Measurements from ENCODE around the gene ZBTB24.

ZBTB24 gene

DNA sequence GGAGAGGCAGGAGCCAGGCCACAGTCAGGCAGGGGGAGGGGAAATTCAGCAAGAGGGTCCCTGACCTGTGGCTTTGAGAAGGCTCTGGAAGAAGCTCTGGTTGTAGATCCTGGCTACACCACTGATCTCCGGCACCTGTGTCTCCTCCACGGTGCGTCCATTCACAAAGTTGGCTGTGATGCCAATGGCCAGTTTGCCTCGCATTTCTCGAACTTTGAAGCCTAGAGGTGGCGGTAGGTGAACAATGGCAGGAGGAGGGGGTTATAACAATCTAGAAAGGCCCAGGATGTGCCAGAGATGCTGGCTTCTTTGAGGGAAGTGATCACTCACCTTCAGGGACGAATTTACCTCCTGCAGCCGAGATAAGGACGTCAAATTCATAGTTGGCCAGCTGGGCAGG, 30.8 kb downstream of the ZBTB24 start:
- TF ChIP-seq MYC (IDR thresholded peaks at IDR 0.05; ENCODE audit: low read depth, low read length): no peak
- TF ChIP-seq, protein P1, sequence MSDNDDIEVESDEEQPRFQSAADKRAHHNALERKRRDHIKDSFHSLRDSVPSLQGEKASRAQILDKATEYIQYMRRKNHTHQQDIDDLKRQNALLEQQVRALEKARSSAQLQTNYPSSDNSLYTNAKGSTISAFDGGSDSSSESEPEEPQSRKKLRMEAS (IDR thresholded peaks at IDR 0.05; ENCODE audit: low read depth, low read length): no peak
- TF ChIP-seq, protein P2, sequence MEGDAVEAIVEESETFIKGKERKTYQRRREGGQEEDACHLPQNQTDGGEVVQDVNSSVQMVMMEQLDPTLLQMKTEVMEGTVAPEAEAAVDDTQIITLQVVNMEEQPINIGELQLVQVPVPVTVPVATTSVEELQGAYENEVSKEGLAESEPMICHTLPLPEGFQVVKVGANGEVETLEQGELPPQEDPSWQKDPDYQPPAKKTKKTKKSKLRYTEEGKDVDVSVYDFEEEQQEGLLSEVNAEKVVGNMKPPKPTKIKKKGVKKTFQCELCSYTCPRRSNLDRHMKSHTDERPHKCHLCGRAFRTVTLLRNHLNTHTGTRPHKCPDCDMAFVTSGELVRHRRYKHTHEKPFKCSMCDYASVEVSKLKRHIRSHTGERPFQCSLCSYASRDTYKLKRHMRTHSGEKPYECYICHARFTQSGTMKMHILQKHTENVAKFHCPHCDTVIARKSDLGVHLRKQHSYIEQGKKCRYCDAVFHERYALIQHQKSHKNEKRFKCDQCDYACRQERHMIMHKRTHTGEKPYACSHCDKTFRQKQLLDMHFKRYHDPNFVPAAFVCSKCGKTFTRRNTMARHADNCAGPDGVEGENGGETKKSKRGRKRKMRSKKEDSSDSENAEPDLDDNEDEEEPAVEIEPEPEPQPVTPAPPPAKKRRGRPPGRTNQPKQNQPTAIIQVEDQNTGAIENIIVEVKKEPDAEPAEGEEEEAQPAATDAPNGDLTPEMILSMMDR (IDR thresholded peaks at IDR 0.05; ENCODE audit: low read depth, low read length): no peak
- no peak for TF ChIP-seq POLR2A (IDR thresholded peaks at IDR 0.05; ENCODE audit: extremely low read depth, insufficient read length)
- DNase-seq (ENCODE audit: low read depth): no peak
- H3K4me3 ChIP-seq (ENCODE audit: low read depth, low read length): no peak overlapping the region

DNA sequence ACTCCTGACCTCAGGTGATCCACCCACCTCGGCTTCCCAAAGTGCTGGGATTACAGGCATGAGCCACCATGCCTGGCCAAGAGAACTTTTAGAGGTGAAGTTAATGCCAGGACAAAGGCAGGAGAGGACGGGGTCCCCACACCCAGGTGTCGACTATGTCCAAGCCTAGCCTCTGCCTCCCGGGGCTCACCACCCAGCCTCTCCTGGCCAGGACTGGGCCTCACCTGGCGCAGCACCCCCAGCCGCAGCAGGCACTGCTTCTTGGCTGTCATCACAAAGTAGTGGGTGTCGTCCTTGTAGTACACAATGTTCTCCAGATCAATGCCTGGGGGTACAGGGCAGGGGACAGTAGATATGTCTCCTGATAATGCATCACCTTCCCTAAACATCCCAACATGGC, 31.6 kb downstream of the ZBTB24 start:
- TF ChIP-seq MYC (IDR thresholded peaks at IDR 0.05; ENCODE audit: low read depth, low read length) (no peak), POLR2A (IDR thresholded peaks at IDR 0.05; ENCODE audit: extremely low read depth, insufficient read length) (no peak)
- TF ChIP-seq, protein P2 (IDR thresholded peaks at IDR 0.05; ENCODE audit: low read depth, low read length): no peak
- TF ChIP-seq, protein P1 (IDR thresholded peaks at IDR 0.05; ENCODE audit: low read depth, low read length): no peak
- no peak overlapping the region for H3K4me3 ChIP-seq (ENCODE audit: low read depth, low read length)
- DNase-seq (ENCODE audit: low read depth): no peak

DNA sequence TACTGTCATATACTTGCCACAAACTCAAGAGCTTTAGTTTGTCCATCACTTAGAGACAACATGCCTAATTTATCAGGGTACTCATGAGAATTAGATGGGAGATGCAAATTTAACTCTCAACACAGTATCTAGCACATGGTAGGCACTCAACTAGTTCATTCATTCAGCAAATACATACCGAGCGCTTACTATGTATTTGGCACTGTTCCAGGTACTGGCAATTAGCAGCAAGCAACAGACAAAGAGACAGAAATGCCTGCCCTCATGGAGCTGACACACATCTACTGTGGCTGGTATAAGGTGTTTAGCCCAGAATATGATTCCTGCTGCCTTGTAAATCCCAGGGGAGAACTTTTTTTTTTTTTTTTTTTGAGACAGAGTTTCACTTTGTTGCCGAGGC, 32.2 kb downstream of the ZBTB24 start:
- TF ChIP-seq MYC (IDR thresholded peaks at IDR 0.05; ENCODE audit: low read depth, low read length): no peak
- TF ChIP-seq, protein P2 (IDR thresholded peaks at IDR 0.05; ENCODE audit: low read depth, low read length): no peak
- TF ChIP-seq, protein P1 (IDR thresholded peaks at IDR 0.05; ENCODE audit: low read depth, low read length): no peak
- no peak for TF ChIP-seq POLR2A (IDR thresholded peaks at IDR 0.05; ENCODE audit: extremely low read depth, insufficient read length)
- no peak for DNase-seq (ENCODE audit: low read depth)
- no peak overlapping the region for H3K4me3 ChIP-seq (ENCODE audit: low read depth, low read length)

DNA sequence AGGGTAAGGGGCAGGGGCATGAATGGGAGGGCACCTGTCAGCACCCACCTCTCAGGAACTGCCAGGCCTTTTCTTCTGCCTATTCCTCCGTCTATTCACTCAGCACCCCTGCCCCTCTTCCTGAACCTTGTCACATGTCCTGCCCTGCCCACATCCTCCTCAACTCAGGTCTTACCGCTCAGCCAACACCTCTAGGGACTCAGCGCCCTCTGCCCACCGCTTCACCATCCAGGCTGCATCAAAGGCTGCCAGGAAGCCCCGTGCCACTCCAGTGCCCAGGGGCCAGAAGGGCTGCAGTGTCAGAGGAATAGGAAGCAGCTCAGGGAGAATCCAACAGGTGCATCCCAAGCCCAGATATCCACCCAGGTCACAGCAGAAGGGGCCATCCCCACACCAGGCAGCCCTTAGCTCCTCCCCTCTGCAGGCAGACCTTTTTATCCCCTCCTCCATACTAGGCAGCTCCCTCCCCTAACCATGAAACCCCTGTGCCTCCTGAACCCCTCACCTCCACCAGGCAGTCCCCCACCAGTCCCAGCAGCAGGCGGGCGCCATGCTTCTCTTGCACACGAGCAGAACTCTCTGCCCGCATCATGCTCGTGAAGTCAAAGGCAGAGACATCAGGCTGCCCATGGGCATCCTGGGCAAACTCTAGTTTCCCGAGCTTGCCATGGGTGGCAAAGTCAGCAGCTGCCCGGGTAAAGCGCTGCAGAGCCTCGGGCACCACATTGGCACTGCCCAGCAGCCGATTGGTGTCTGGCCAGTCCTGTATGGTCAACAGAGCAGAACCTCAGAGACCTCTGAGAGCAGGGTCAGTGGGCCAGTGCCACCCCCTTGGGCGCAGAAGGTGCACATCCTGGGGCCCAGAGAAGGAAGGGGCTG, 33.0 kb downstream of the ZBTB24 start:
- H3K4me3 ChIP-seq (ENCODE audit: low read depth, low read length): no peak overlapping the region
- no peak for DNase-seq (ENCODE audit: low read depth)
- no peak for TF ChIP-seq POLR2A (IDR thresholded peaks at IDR 0.05; ENCODE audit: extremely low read depth, insufficient read length)
- TF ChIP-seq, protein P2 (IDR thresholded peaks at IDR 0.05; ENCODE audit: low read depth, low read length): no peak
- TF ChIP-seq MYC (IDR thresholded peaks at IDR 0.05; ENCODE audit: low read depth, low read length): no peak
- TF ChIP-seq, protein P1 (IDR thresholded peaks at IDR 0.05; ENCODE audit: low read depth, low read length): no peak

DNA sequence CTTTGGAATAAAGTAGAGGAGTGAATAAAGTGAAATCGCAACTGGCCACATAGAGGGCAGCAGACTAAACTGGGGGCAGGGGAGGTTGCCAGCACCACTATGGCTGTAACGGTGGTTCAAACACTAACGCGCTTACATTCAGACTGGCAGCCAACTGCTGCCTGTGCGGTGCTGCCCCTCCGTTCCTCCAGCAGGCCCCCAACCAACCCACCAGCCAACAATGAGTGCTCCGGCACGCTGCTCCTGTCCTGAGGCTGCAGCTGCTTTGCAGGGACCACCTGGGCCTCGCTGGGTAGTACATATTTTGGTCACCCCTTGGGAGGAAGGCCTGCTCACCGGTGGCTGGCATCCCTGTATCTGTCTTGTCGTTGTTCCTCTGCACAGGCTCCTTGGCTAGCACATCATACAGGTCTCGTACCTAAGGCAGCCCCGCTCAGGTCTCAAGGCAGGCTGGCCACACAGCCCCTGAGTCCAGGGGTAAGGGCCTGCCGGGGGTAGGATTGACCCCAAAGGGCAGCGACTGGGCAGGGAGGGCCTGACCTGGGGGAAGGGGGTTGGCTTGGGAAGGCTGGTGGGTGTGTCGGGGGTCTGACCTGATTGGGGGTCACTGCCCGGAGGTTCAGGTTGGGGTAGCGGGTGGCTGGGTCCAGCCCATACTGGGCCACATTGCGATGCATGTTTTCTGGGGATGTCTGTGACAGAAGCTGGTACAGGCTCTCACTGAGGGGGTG, 33.8 kb downstream of the ZBTB24 start:
- no peak overlapping the region for H3K4me3 ChIP-seq (ENCODE audit: low read depth, low read length)
- no peak for TF ChIP-seq MYC (IDR thresholded peaks at IDR 0.05; ENCODE audit: low read depth, low read length)
- TF ChIP-seq, protein P1 (IDR thresholded peaks at IDR 0.05; ENCODE audit: low read depth, low read length): no peak
- no peak for TF ChIP-seq POLR2A (IDR thresholded peaks at IDR 0.05; ENCODE audit: extremely low read depth, insufficient read length)
- TF ChIP-seq, protein P2 (IDR thresholded peaks at IDR 0.05; ENCODE audit: low read depth, low read length): no peak
- no peak for DNase-seq (ENCODE audit: low read depth)
